HUES48 (cell line): ENCODE data around the gene TMIE.

Experiments
- H3K27ac ChIP-seq: one replicate; pipeline ENCODE4 v1.7.0; 2013; ENCODE audit warnings: low read depth, low read length, inconsistent platforms
- H3K27me3 ChIP-seq: 2 replicates; pipeline ENCODE4 v1.6.1; 2013; ENCODE audit warnings: mild to moderate bottlenecking, low read length; ENCODE audit not compliant: control insufficient read depth, insufficient read depth
- H3K36me3 ChIP-seq: 2 replicates; pipeline ENCODE4 v1.6.1; 2013; ENCODE audit warnings: low read length; ENCODE audit not compliant: control insufficient read depth, insufficient read depth
- H3K4me1 ChIP-seq: 2 replicates; pipeline ENCODE4 v1.6.1; 2013; ENCODE audit warnings: mild to moderate bottlenecking, low read length; ENCODE audit not compliant: control insufficient read depth, insufficient read depth
- H3K4me3 ChIP-seq: 2 replicates; pipeline ENCODE4 v1.5.1; 2013; ENCODE audit warnings: mild to moderate bottlenecking, low read depth, low read length
- H3K9ac ChIP-seq: 2 replicates; pipeline ENCODE4 v1.6.1; 2013; ENCODE audit warnings: mild to moderate bottlenecking, low read depth, low read length, moderate library complexity
- H3K9me3 ChIP-seq: 2 replicates; pipeline ENCODE4 v1.6.1; 2013; ENCODE audit warnings: low read length; ENCODE audit not compliant: control insufficient read depth, insufficient read depth

The TMIE gene

DNA sequence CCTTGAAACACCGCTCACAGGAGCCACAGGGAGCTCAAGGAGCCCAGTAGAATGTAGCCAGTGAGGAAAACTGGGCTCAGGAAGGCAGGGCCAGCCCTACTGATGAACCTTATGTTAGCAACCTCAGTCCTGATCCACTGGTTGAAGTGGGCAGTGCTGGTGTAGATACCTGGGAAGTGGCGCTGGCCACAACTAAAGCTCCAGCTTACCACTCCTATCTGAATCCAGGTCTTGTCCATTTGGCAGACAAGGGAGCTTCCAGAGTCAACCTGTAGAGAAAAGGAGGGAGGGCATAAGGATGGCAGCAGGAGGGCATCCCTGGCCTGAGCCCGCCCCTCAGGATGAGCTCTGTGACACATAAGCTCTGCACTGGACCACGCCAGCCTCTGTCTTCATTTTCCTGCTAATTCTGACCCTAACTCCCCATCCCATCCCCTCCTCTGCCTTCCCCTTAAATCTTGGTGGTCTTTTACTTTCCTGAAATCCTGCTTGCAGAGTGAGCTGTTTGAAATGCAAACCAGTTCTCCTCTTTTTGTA, 18.6 kb downstream of the TMIE start:
- Histone ChIP-seq H3K36me3 (no peaks in the 10 kb centered on the region), H3K4me3 (no peak overlapping the region)

DNA sequence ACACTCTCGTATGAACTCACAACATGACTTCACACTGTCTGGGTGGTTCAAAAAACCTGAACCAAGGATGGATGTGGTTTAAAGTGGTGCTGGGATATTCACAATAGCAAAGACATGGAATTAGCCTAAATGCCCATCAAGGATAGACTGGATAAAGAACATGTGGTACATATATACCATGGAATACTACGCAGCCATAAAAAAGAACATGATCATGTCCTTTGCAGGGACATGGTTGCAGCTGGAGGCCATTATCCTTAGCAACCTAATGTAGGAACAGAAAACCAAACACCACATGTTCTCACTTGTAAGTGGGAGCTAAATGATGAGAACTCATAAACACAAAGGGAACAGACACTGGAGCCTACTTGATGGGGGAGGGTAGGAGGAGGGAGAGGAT, 19.8 kb downstream of the TMIE start:
- no peak overlapping the region for H3K9ac ChIP-seq
- no peaks in the 10 kb centered on the region for H3K9me3 ChIP-seq
- no peaks in the 10 kb centered on the region for H3K27me3 ChIP-seq
- no peak overlapping the region for H3K27ac ChIP-seq
- peaks cover 1% of the 10 kb centered on the region; the same call in 1 of the 2 replicates for H3K4me1 ChIP-seq
- no peaks in the 10 kb centered on the region for H3K36me3 ChIP-seq
- H3K4me3 ChIP-seq, result no peak overlapping the region

More for the DNA sequence above, 18.6 kb downstream of the TMIE start:
- no peak overlapping the region for H3K27ac ChIP-seq
- H3K9ac ChIP-seq, result no peak overlapping the region
- no peaks in the 10 kb centered on the region for H3K9me3 ChIP-seq
- H3K27me3 ChIP-seq, result no peaks in the 10 kb centered on the region
- no peaks in the 10 kb centered on the region for H3K4me1 ChIP-seq

DNA sequence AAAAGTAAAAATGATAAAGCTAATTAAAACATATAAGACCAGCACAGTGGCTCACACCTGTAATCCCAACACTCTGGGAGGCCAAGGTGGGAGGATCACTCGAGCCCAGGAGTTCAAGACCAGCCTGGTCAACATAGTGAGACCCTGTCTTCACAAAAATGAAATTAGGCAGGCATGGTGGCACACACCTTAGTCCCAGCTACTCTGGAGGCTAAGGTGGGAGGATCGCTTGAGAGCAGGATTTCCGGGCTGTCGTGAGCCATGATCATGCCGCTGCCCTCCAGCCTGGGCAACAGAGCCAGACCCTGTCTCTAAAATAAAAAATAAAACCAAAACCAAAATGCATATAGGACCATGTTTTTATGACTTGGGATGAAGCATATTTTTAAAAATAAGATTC, 21.3 kb downstream of the TMIE start:
- no peaks in the 10 kb centered on the region for H3K9me3 ChIP-seq
- H3K27me3 ChIP-seq, result no peaks in the 10 kb centered on the region
- no peak overlapping the region for H3K27ac ChIP-seq
- peaks cover 10% of the 10 kb centered on the region; the same call in 1 of the 2 replicates for H3K4me1 ChIP-seq
- no peak overlapping the region for H3K4me3 ChIP-seq
- H3K9ac ChIP-seq, result no peak overlapping the region
- no peaks in the 10 kb centered on the region for H3K36me3 ChIP-seq

DNA sequence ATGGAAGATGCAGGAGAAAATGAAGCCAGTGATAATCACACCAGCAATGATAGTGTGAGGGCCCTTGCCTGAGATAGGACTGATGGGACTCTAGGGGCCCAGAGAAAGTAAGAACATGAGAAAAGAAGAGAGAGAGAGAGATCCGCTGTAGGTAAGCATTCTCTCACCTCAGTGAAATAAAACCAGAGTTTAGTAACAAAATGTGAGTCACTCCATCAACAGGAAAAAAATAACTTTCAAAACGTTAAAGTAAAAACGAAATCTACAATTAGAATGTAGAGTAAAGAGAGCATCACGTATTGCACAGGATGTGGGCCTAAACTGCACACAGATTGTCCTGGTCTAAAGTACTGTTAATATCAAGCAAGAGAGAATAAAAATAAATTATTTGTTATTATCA, 23.2 kb downstream of the TMIE start:
- no peak overlapping the region for H3K9ac ChIP-seq
- no peaks in the 10 kb centered on the region for H3K36me3 ChIP-seq
- H3K4me3 ChIP-seq, result no peak overlapping the region
- no peak overlapping the region for H3K27ac ChIP-seq
- H3K9me3 ChIP-seq, result no peaks in the 10 kb centered on the region
- peaks cover 13% of the 10 kb centered on the region for H3K4me1 ChIP-seq
- H3K27me3 ChIP-seq, result no peaks in the 10 kb centered on the region

- Histone ChIP-seq H3K4me1 (peaks cover 13% of the 10 kb centered on the region), H3K27ac (no peak overlapping the region), H3K9ac (no peak overlapping the region), H3K9me3 (no peaks in the 10 kb centered on the region), H3K36me3 (no peaks in the 10 kb centered on the region), H3K4me3 (no peak overlapping the region), H3K27me3 (no peaks in the 10 kb centered on the region)
Measured at GRCh38 chr3:46725621-46726314, 24.6 kb downstream of the TMIE start.

DNA sequence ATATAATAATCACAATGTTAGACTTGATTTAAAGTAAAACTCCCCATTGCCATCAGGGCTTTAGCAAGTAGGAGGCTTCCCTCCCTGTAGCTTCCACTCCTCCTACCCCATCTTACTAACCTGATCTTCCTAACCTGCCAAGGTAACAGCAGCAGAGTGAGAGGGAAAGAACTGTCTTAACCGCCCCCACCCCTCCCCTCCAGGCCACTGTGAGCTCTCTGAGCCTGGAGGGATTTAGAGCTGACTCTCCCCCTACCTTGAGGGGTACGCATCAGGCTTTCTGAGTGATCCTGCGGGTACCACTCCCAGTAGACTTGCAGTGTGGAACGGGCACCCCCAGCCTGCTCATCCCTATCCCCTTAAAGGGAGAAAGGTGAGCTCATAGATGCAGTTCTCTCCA, 27.8 kb downstream of the TMIE start:
- Histone ChIP-seq H3K36me3 (no peaks in the 10 kb centered on the region), H3K4me3 (no peak overlapping the region), H3K27ac (no peak overlapping the region), H3K9ac (no peak overlapping the region), H3K9me3 (no peaks in the 10 kb centered on the region), H3K27me3 (no peaks in the 10 kb centered on the region), H3K4me1 (peaks cover 13% of the 10 kb centered on the region)

GRCh38 chr3:46730819-46731218, 29.6 kb downstream of the TMIE start:
- Histone ChIP-seq H3K27me3 (no peaks in the 10 kb centered on the region), H3K27ac (no peak overlapping the region), H3K9me3 (no peaks in the 10 kb centered on the region), H3K4me3 (no peak overlapping the region), H3K4me1 (peaks cover 13% of the 10 kb centered on the region), H3K36me3 (no peaks in the 10 kb centered on the region), H3K9ac (no peak overlapping the region)

- peaks cover 4% of the 10 kb centered on the region for H3K4me1 ChIP-seq
- H3K4me3 ChIP-seq, result no peak overlapping the region
- no peak overlapping the region for H3K9ac ChIP-seq
- no peaks in the 10 kb centered on the region for H3K36me3 ChIP-seq
- H3K27me3 ChIP-seq, result no peaks in the 10 kb centered on the region
- no peak overlapping the region for H3K27ac ChIP-seq
- no peaks in the 10 kb centered on the region for H3K9me3 ChIP-seq
Measured at GRCh38 chr3:46731795-46732194, 30.6 kb downstream of the TMIE start.

GRCh38 chr3:46733026-46733800, 32.0 kb downstream of the TMIE start:
- Histone ChIP-seq H3K9me3 (no peaks in the 10 kb centered on the region), H3K4me3 (no peak overlapping the region), H3K27ac (no peak overlapping the region)

DNA sequence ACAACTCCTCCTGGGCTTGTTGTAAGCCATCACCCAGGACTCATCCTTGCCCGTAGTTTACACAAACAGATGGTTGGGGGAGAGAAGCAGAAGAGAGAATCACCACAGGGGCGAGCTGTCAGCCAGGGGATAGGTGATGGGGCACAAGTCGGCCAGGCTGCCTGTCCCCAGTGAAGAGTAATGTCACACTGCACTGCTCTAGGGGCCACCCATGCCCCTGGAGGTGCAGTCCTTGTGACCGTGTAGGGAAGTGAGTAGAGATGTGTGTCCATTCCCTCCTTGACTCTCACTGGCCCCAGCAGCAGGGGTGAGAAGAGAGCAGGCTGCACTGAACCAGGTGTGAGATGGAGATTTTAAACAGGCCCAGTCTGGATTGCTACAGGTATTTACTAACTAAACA, 33.6 kb downstream of the TMIE start:
- no peaks in the 10 kb centered on the region for H3K36me3 ChIP-seq
- H3K27ac ChIP-seq, result no peak overlapping the region
- H3K9ac ChIP-seq, result no peak overlapping the region
- H3K4me1 ChIP-seq, result no peaks in the 10 kb centered on the region
- H3K4me3 ChIP-seq, result no peak overlapping the region
- H3K27me3 ChIP-seq, result no peaks in the 10 kb centered on the region
- no peaks in the 10 kb centered on the region for H3K9me3 ChIP-seq

More at GRCh38 chr3:46733026-46733800, 32.0 kb downstream of the TMIE start:
- Histone ChIP-seq H3K4me1 (peaks cover 3% of the 10 kb centered on the region; the same call in 1 of the 2 replicates), H3K27me3 (no peaks in the 10 kb centered on the region), H3K9ac (no peak overlapping the region), H3K36me3 (no peaks in the 10 kb centered on the region)
